WTC11 (cell line): Measurements from ENCODE around the gene CLIC3. TPM values are rescaled to one million over a fixed set of nuclear protein-coding genes. Genes with fewer than 3 reads are reported as not detected.

Source experiments
- ATAC-seq: fragments of 200-7000 bp; cut with Tn5 transposase; 2 replicates; pipeline ENCODE4 v1.10.0; 2021; ENCODE audit warnings: mild to moderate bottlenecking, moderate library complexity
- CTCF ChIA-PET: fragments of 300-600 bp; sonication (Branson Sonifier 250); formaldehyde crosslinking; loops from one replicate; lab custom pipeline; 2021; ENCODE audit warnings: antibody characterized with exemption; lab: Charles Lee
- POLR2A ChIA-PET: fragments of 350-600 bp; sonication (Branson Sonifier 250); formaldehyde crosslinking; loops from one replicate; lab custom pipeline; 2021; ENCODE audit warnings: antibody characterized with exemption; lab: Charles Lee
- DNase-seq: peaks from one replicate; pipeline ENCODE4 v3.0.0; 2021; ENCODE audit warnings: low spot score
- H3K27ac Mint-ChIP-seq: 2 replicates; pipeline ENCODE4 v1.8.0; 2021; ENCODE audit warnings: mixed read lengths
- H3K27me3 Mint-ChIP-seq: 2 replicates; pipeline ENCODE4 v1.8.0; 2021; ENCODE audit warnings: low read depth, mild to moderate bottlenecking, moderate library complexity, mixed read lengths
- H3K36me3 Mint-ChIP-seq: 2 replicates; pipeline ENCODE4 v1.8.0; 2021; ENCODE audit warnings: mixed read lengths
- H3K4me1 Mint-ChIP-seq: 2 replicates; pipeline ENCODE4 v1.8.0; 2022; ENCODE audit warnings: mixed read lengths
- H3K4me3 Mint-ChIP-seq: 2 replicates; pipeline ENCODE4 v1.8.0; 2021; ENCODE audit warnings: mild to moderate bottlenecking, moderate library complexity, mixed read lengths
- H3K9me3 Mint-ChIP-seq: 2 replicates; pipeline ENCODE4 v1.8.0; 2021; ENCODE audit warnings: mixed read lengths
- ATF3 ChIP-seq: sonication (generic); formaldehyde crosslinking; conservative IDR thresholded peaks from 2 replicates; pipeline ENCODE4 v1.8.1; 2022; ENCODE audit warnings: mild to moderate bottlenecking, missing genetic modification reagents
- CBFB ChIP-seq: sonication (generic); formaldehyde crosslinking; IDR thresholded peaks from 2 replicates; pipeline ENCODE4 v1.8.1; 2022; ENCODE audit warnings: mild to moderate bottlenecking, low read depth, missing genetic modification reagents
- FOXK1 ChIP-seq: sonication (generic); formaldehyde crosslinking; IDR thresholded peaks from 2 replicates; pipeline ENCODE4 v1.8.0; 2022; ENCODE audit warnings: mild to moderate bottlenecking, moderate library complexity, missing genetic modification reagents
- FOXP1 ChIP-seq: sonication (generic); formaldehyde crosslinking; IDR thresholded peaks from 2 replicates; pipeline ENCODE4 v1.8.0; 2022; ENCODE audit warnings: missing genetic modification reagents, mild to moderate bottlenecking, moderate library complexity, borderline replicate concordance
- GABPB1 ChIP-seq: sonication (generic); formaldehyde crosslinking; IDR thresholded peaks from 2 replicates; pipeline ENCODE4 v1.8.1; 2023; ENCODE audit warnings: mild to moderate bottlenecking, missing genetic modification reagents
- GRHL2 ChIP-seq: fragments of 250-450 bp; sonication (Bioruptor Pico); IDR thresholded peaks from 2 replicates; pipeline ENCODE4 v1.8.0; 2022; ENCODE audit warnings: mild to moderate bottlenecking, moderate library complexity; ENCODE audit not compliant: insufficient replicate concordance, severe bottlenecking
- HMGA2 ChIP-seq: fragments of 250-450 bp; sonication (Bioruptor Pico); IDR thresholded peaks from 2 replicates; pipeline ENCODE4 v1.4.0; 2021; ENCODE audit warnings: mild to moderate bottlenecking, moderate library complexity
- JAZF1 ChIP-seq: fragments of 250-450 bp; sonication (Bioruptor Pico); IDR thresholded peaks from 2 replicates; pipeline ENCODE4 v1.9.0; 2021; ENCODE audit warnings: moderate library complexity, mild to moderate bottlenecking, inconsistent platforms
- PRRX2 ChIP-seq: fragments of 250-450 bp; sonication (Bioruptor Pico); IDR thresholded peaks from 2 replicates; pipeline ENCODE4 v1.8.0; 2021; ENCODE audit warnings: mild to moderate bottlenecking
- SMAD4 ChIP-seq: sonication (generic); formaldehyde crosslinking; IDR thresholded peaks from 2 replicates; pipeline ENCODE4 v1.8.0; 2022; ENCODE audit warnings: mild to moderate bottlenecking, missing genetic modification reagents
- SP1 ChIP-seq: sonication (generic); formaldehyde crosslinking; conservative IDR thresholded peaks from 2 replicates; pipeline ENCODE4 v1.8.1; 2022; ENCODE audit warnings: missing genetic modification reagents
- TEAD1 ChIP-seq: sonication (generic); formaldehyde crosslinking; IDR thresholded peaks from 2 replicates; pipeline ENCODE4 v1.8.0; 2022; ENCODE audit warnings: mild to moderate bottlenecking, missing genetic modification reagents
- USF2 ChIP-seq: sonication (generic); formaldehyde crosslinking; IDR thresholded peaks from 2 replicates; pipeline ENCODE4 v1.8.1; 2023; ENCODE audit warnings: mild to moderate bottlenecking, missing genetic modification reagents, moderate library complexity
- ZNF121 ChIP-seq: sonication (generic); formaldehyde crosslinking; IDR thresholded peaks from 2 replicates; pipeline ENCODE4 v1.8.0; 2023; ENCODE audit warnings: missing genetic modification reagents
- ZNF138 ChIP-seq: sonication (generic); formaldehyde crosslinking; conservative IDR thresholded peaks from 2 replicates; pipeline ENCODE4 v1.8.1; 2022; ENCODE audit warnings: mild to moderate bottlenecking, moderate library complexity, missing genetic modification reagents
- ZNF532 ChIP-seq: fragments of 250-450 bp; sonication (Bioruptor Pico); IDR thresholded peaks from 2 replicates; pipeline ENCODE4 v1.9.0; 2021; ENCODE audit warnings: mild to moderate bottlenecking, borderline replicate concordance
- total RNA-seq: library from RNA; stranded (reverse); gene quantifications from 3 replicates; pipeline ENCODE4 v1.2.3, GENCODE V29; 2021
- TF ChIP-seq, protein P1 (sequence below): fragments of 250-450 bp; sonication (Bioruptor Pico); IDR thresholded peaks from 2 replicates; pipeline ENCODE4 v1.9.0; 2021; ENCODE audit warnings: mild to moderate bottlenecking
- TF ChIP-seq, protein P2 (sequence below): sonication (generic); formaldehyde crosslinking; IDR thresholded peaks from 2 replicates; pipeline ENCODE4 v1.8.1; 2022; ENCODE audit warnings: missing genetic modification reagents, borderline replicate concordance

CLIC3 gene
- total RNA-seq, 1 experiment from 2014 or later, result 0.31 TPM

DNA sequence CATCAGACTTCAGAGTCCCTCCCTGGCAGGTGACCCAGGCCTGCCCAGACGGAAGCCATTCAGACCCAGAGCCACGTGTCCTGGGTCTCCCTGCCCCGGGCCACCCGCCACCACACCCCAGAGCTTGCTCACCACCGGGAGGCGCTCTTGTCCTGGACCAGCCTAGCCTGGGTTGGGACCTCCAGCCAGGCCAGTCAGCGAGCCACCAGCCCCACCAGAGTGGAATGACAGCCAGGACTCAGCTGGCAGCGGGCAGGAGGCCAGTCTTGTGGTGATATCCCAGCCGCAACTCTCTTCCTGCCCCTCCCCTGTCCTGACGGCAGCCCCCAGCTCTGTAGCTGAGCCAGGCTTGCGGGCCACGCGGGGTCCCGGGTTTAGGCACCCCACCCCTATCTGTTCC lies 20.7 kb downstream of the CLIC3 start (continued):
- TF ChIP-seq FOXK1, result no peak

GRCh38 chr9:136974817-136975535 lies 21.4 kb downstream of the CLIC3 start:
- Mint-ChIP-seq H3K9me3 (no peaks in the 10 kb centered on the region), H3K27me3 (peaks cover 3% of the 10 kb centered on the region; the same call in 1 of the 2 replicates), H3K4me3 (no peak overlapping the region)
- CTCF ChIA-PET, result interaction anchor here (0.5 to 6.2 kb wide), 27 partner anchors 9 to 612 kb away, joined by 3 to 117 read pairs (median 4); partner anchors contain the start of genes ABCA2, CLIC3, FBXW5 and FUT7
- ATAC-seq, result no peak
- TF ChIP-seq HMGA2 (CRISPR knock-in tag), result no peak
- no peak for TF ChIP-seq GRHL2 (CRISPR knock-in tag)
- TF ChIP-seq, protein P1, sequence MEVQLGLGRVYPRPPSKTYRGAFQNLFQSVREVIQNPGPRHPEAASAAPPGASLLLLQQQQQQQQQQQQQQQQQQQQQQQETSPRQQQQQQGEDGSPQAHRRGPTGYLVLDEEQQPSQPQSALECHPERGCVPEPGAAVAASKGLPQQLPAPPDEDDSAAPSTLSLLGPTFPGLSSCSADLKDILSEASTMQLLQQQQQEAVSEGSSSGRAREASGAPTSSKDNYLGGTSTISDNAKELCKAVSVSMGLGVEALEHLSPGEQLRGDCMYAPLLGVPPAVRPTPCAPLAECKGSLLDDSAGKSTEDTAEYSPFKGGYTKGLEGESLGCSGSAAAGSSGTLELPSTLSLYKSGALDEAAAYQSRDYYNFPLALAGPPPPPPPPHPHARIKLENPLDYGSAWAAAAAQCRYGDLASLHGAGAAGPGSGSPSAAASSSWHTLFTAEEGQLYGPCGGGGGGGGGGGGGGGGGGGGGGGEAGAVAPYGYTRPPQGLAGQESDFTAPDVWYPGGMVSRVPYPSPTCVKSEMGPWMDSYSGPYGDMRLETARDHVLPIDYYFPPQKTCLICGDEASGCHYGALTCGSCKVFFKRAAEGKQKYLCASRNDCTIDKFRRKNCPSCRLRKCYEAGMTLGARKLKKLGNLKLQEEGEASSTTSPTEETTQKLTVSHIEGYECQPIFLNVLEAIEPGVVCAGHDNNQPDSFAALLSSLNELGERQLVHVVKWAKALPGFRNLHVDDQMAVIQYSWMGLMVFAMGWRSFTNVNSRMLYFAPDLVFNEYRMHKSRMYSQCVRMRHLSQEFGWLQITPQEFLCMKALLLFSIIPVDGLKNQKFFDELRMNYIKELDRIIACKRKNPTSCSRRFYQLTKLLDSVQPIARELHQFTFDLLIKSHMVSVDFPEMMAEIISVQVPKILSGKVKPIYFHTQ (CRISPR knock-in tag), result no peak
- no peak for TF ChIP-seq CBFB (CRISPR knock-in tag)
- TF ChIP-seq, protein P2, sequence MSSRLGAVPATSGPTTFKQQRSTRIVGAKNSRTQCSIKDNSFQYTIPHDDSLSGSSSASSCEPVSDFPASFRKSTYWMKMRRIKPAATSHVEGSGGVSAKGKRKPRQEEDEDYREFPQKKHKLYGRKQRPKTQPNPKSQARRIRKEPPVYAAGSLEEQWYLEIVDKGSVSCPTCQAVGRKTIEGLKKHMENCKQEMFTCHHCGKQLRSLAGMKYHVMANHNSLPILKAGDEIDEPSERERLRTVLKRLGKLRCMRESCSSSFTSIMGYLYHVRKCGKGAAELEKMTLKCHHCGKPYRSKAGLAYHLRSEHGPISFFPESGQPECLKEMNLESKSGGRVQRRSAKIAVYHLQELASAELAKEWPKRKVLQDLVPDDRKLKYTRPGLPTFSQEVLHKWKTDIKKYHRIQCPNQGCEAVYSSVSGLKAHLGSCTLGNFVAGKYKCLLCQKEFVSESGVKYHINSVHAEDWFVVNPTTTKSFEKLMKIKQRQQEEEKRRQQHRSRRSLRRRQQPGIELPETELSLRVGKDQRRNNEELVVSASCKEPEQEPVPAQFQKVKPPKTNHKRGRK (CRISPR knock-in tag), result no peak
- TF ChIP-seq, all 79 proteins: peak for 0
- POLR2A ChIA-PET, result no interaction called here
- DNase-seq, result no peak
- no peaks in the 10 kb centered on the region for H3K36me3 Mint-ChIP-seq
- H3K4me1 Mint-ChIP-seq, result peaks cover 3% of the 10 kb centered on the region; the same call in 1 of the 2 replicates
- H3K27ac Mint-ChIP-seq, result no peak overlapping the region

DNA sequence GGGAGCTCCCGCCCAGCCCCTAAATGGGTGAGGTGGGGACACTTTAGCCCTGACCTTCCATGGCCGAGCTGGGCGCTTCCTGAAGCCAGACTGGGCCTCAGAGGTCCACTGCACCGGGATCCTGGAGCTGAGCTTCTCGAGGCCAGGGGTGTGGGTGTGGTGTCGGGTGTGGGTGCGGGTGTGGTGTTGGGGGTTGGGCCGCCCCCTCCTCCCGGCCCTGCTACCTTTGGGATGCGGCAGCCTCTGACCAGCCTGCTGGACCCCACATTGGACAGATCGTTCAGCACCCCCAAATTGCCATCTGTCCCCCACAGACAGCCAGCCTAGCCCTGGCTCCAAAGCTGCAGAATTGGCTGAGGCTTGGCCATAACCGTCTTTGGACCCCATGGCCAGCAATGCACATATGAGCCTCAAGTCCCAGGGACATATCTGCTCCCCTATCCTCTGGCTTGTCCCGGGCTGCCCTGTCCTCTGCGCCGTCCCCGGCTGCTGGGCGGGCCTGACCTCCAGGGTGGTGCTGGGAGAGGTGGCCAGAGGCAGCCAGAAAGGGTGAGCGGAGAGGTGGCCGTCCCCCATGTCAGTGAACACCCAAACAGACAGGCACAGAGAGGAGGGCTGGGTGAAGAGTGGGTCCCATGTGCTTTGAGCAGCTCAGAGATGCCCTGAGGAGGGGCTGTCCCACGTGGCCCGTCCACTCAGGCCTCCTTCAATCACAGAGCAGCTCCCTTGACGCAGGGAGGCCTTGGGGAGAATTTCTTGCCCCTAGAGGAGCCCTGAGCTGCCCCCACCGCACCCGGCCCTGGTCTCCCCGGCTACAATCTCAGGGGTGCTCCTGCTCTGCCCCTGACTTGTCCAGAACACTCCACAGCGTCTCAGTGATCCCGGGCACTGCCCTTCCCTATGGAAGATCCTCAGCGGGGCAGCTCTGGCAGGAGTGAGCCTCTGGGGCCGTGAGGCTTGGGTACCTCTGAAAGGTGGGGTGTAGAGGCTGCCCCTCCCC lies 22.4 kb downstream of the CLIC3 start:
- Mint-ChIP-seq H3K36me3 (no peaks in the 10 kb centered on the region), H3K4me3 (no peak overlapping the region), H3K27ac (no peak overlapping the region), H3K27me3 (peaks cover 3% of the 10 kb centered on the region; the same call in 1 of the 2 replicates), H3K9me3 (no peaks in the 10 kb centered on the region), H3K4me1 (peaks cover 3% of the 10 kb centered on the region; the same call in 1 of the 2 replicates)
- DNase-seq (no peak), ATAC-seq (no peak)
- ChIA-PET POLR2A (no interaction called here), CTCF (interaction anchor here (0.5 to 6.2 kb wide), 10 partner anchors 9 to 189 kb away, joined by 3 to 117 read pairs (median 5); no protein-coding TSS in a partner anchor)
- TF ChIP-seq ZNF532 (CRISPR knock-in tag), result no peak
- no peak for TF ChIP-seq FOXP1
- no peak for TF ChIP-seq GABPB1 (CRISPR knock-in tag)
- TF ChIP-seq SP1, result no peak
- TF ChIP-seq USF2 (CRISPR knock-in tag), result no peak
- no peak for TF ChIP-seq ATF3
- no peak for TF ChIP-seq JAZF1 (CRISPR knock-in tag)
- no peak for TF ChIP-seq SMAD4 (CRISPR knock-in tag)
- TF ChIP-seq, protein P2 (CRISPR knock-in tag), result no peak
- TF ChIP-seq ZNF138 (CRISPR knock-in tag), result no peak
- no peak for TF ChIP-seq TEAD1
- no peak for TF ChIP-seq PRRX2 (CRISPR knock-in tag)
- no peak for TF ChIP-seq ZNF121 (CRISPR knock-in tag)
